ENCODE results near the gene GJB2.

DNA sequence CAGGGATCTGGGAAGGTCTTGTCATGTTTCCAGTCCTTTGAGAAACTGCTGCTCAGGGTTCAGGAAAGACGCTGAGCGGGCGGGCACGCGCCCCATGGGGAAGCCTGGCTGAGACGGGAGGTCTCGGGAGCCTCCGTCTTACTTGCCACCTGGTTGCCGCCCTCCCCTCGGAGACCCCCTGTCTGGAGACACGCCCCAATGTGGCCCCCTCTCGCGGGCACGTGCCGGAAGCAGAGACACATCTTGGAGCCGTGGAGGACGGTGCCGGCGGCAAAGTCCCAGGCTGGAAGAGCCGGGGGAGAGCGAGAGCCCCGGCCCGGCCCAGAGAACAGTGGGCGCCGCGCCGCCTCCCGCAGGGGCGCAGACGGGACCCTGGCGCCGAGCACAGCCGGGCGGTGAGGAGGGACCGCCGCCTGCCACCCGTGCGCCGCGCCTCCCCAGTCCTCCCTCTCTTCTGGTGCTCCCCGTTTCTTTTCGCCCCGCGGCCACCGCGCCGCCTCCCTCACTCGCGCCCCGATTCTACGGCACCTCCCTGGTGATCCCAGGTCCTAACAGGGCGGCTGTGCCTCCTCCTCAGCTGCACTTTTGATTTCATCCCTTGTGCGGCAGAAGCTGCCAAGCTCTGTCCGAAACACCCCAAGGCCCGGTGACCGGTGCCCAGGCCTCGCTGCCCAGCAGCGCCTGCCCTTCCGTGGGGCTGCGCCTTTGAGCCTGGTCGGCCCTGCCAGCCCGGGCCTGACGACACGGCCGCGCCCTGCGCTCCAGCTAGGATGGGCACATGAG, 15.5 kb downstream of the GJB2 start:
- TF ChIP-seq, protein P1, sequence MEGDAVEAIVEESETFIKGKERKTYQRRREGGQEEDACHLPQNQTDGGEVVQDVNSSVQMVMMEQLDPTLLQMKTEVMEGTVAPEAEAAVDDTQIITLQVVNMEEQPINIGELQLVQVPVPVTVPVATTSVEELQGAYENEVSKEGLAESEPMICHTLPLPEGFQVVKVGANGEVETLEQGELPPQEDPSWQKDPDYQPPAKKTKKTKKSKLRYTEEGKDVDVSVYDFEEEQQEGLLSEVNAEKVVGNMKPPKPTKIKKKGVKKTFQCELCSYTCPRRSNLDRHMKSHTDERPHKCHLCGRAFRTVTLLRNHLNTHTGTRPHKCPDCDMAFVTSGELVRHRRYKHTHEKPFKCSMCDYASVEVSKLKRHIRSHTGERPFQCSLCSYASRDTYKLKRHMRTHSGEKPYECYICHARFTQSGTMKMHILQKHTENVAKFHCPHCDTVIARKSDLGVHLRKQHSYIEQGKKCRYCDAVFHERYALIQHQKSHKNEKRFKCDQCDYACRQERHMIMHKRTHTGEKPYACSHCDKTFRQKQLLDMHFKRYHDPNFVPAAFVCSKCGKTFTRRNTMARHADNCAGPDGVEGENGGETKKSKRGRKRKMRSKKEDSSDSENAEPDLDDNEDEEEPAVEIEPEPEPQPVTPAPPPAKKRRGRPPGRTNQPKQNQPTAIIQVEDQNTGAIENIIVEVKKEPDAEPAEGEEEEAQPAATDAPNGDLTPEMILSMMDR (IDR thresholded peaks at IDR 0.05; ENCODE audit: insufficient read depth, low read depth, low read length): no peak
- TF ChIP-seq EZH2 (IDR thresholded peaks at IDR 0.05; ENCODE audit: insufficient read depth, low read length): no peak
